CD14-positive monocyte (primary cell): ENCODE measurements around the gene MED20. TPM values are rescaled to one million over a fixed set of nuclear protein-coding genes. Genes with fewer than 3 reads are reported as not detected.
"Not testable (repeated sequence)": the region's sequence is repeated elsewhere in the genome, so short reads cannot be mapped to it uniquely, and the experiment has no call there.

Source experiments
- DNase-seq, 3 donors: peaks; one replicate each; pipeline ENCODE4 v3.0.0-alpha.2; 2011 to 2022
- H2AFZ ChIP-seq: 2 replicates; pipeline ENCODE4 v1.6.0; 2012; ENCODE audit warnings: mild to moderate bottlenecking, low read depth, low read length, inconsistent platforms; ENCODE audit not compliant: insufficient read depth, poor library complexity, severe bottlenecking
- H3K27ac ChIP-seq, 2 donors: 1 replicate in 1 of 2; 2 replicates in 1 of 2; pipeline ENCODE4 v1.5.1; 2012 to 2013; ENCODE audit warnings: low read length in 2 of 2, control low read depth in 1 of 2, inconsistent platforms in 1 of 2, low read depth in 1 of 2, mild to moderate bottlenecking in 1 of 2
- H3K27me3 ChIP-seq, 2 donors: one replicate each; pipeline versions ENCODE4 v1.6.0 to v1.6.1; 2011 to 2013; ENCODE audit warnings: low read length in 2 of 2; ENCODE audit not compliant: control insufficient read depth in 2 of 2, insufficient read depth in 2 of 2
- H3K36me3 ChIP-seq, 2 donors: replicated peaks in 1 of 2; 1 replicate in 1 of 2; 2 replicates in 1 of 2; pipeline versions ENCODE4 v1.5.1 to v1.6.1; 2012 to 2013; ENCODE audit warnings: low read length in 2 of 2, control low read depth in 1 of 2, inconsistent platforms in 1 of 2, mild to moderate bottlenecking in 1 of 2; ENCODE audit not compliant: insufficient read depth in 2 of 2, control insufficient read depth in 1 of 2
- H3K4me1 ChIP-seq, 2 donors: 1 replicate in 1 of 2; 2 replicates in 1 of 2; pipeline versions ENCODE4 v1.5.1 to v1.6.1; 2012 to 2013; ENCODE audit warnings: low read length in 2 of 2, control low read depth in 1 of 2, inconsistent platforms in 1 of 2, mild to moderate bottlenecking in 1 of 2, moderate library complexity in 1 of 2; ENCODE audit not compliant: insufficient read depth in 2 of 2, control insufficient read depth in 1 of 2
- H3K4me2 ChIP-seq: replicated peaks from 2 replicates; pipeline ENCODE3; 2012; ENCODE audit warnings: low read length, moderate library complexity, mild to moderate bottlenecking; ENCODE audit not compliant: poor library complexity, severe bottlenecking; ENCODE audit errors: extremely low read depth
- H3K4me3 ChIP-seq, 3 experiments: fragments of 200-600 bp in 1 of 3; sonication (generic) in 1 of 3; replicated peaks in 1 of 3; 1 replicate in 2 of 3; 2 replicates in 1 of 3; pipeline ENCODE4 v1.5.1; 2011 to 2013; ENCODE audit warnings: low read length in 3 of 3, mild to moderate bottlenecking in 3 of 3, control low read depth in 2 of 3, low read depth in 2 of 3, inconsistent platforms in 1 of 3, moderate library complexity in 1 of 3
- H3K79me2 ChIP-seq: 2 replicates; pipeline ENCODE4 v1.6.0; 2012; ENCODE audit warnings: mild to moderate bottlenecking, control low read depth, inconsistent platforms, low read length, moderate library complexity; ENCODE audit not compliant: insufficient read depth
- H3K9ac ChIP-seq: 2 replicates; pipeline ENCODE4 v1.6.0; 2017; ENCODE audit warnings: low read length, mild to moderate bottlenecking; ENCODE audit not compliant: insufficient read depth, poor library complexity, severe bottlenecking
- H3K9me3 ChIP-seq, 2 donors: replicated peaks in 1 of 2; 1 replicate in 1 of 2; 2 replicates in 1 of 2; pipeline versions ENCODE4 v1.5.1 to v1.6.1; 2012 to 2013; ENCODE audit warnings: low read length in 2 of 2, control low read depth in 1 of 2; ENCODE audit not compliant: control insufficient read depth in 1 of 2, insufficient read depth in 1 of 2
- H4K20me1 ChIP-seq: 2 replicates; pipeline ENCODE4 v1.6.0; 2012; ENCODE audit warnings: mild to moderate bottlenecking, low read length, control low read depth, moderate library complexity; ENCODE audit not compliant: insufficient read depth
- H3K27ac Mint-ChIP-seq, 7 donors: one replicate each; pipeline ENCODE4 v1.8.0; 2020; ENCODE audit warnings: mild to moderate bottlenecking in 7 of 7, mixed read lengths in 7 of 7, moderate library complexity in 6 of 7, inconsistent platforms in 2 of 7
- H3K27me3 Mint-ChIP-seq, 3 donors: one replicate each; pipeline ENCODE4 v1.8.0; 2021 to 2022; ENCODE audit warnings: low read depth in 3 of 3, mild to moderate bottlenecking in 3 of 3, mixed read lengths in 3 of 3, moderate library complexity in 3 of 3, inconsistent platforms in 1 of 3
- H3K36me3 Mint-ChIP-seq, 2 donors: one replicate each; pipeline ENCODE4 v1.8.0; 2020; ENCODE audit warnings: mixed read lengths in 2 of 2, inconsistent platforms in 1 of 2, mild to moderate bottlenecking in 1 of 2
- H3K4me1 Mint-ChIP-seq: one replicate; pipeline ENCODE4 v1.8.0; 2020; ENCODE audit warnings: mild to moderate bottlenecking, mixed read lengths
- H3K4me3 Mint-ChIP-seq, 2 donors: one replicate each; pipeline ENCODE4 v1.8.0; 2020; ENCODE audit warnings: mild to moderate bottlenecking in 2 of 2, mixed read lengths in 2 of 2, moderate library complexity in 1 of 2
- H3K9me3 Mint-ChIP-seq, 7 donors: one replicate each; pipeline ENCODE4 v1.8.0; 2020 to 2022; ENCODE audit warnings: mixed read lengths in 7 of 7, mild to moderate bottlenecking in 6 of 7, moderate library complexity in 6 of 7, inconsistent platforms in 2 of 7
- CTCF ChIP-seq: fragments of 200-600 bp; IDR thresholded peaks from one replicate; pipeline ENCODE4 v1.8.0; 2022; ENCODE audit warnings: antibody characterized with exemption, mild to moderate bottlenecking
- WGBS: methylation state at CpG from one replicate; pipeline ENCODE4 v1.1.5; 2013; ENCODE audit warnings: missing lambda C conversion rate; ENCODE audit not compliant: insufficient coverage; 5-methylcytosine and 5-hydroxymethylcytosine counted together
- intact Hi-C, 2 donors: fragments of 100-400 bp; cut with micrococcal nuclease; formaldehyde crosslinking; loops; one replicate each; pipeline versions ENCODE4 v1.15.0 to v1.15.1; 2023
- polyA plus RNA-seq, 3 donors: library from polyadenylated mRNA; depleted of rRNA in 1 of 3; unstranded in 2 of 3; stranded (reverse) in 1 of 3; fragments of 300-500 nt in 2 of 3; fragments of >200 nt in 1 of 3; fragmentation: Illumina TruSeq in 2 of 3; gene quantifications; 1 replicate in 2 of 3; 2 replicates in 1 of 3; pipeline ENCODE4 v1.2.3, GENCODE V29; 2012 to 2021

The MED20 gene
- polyA plus RNA-seq, 3 donors = 6.3 to 16.2 (median 13.6) TPM

GRCh38 chr6:41943456-41943855, 22.5 kb upstream of the MED20 start:
- H3K27ac Mint-ChIP-seq = peak overlapping the region in 4 of 7 donors; percentile 20 to 74 (median 40)

GRCh38 chr6:41942882-41943281, 21.9 kb upstream of the MED20 start:
- DNase-seq, H3K36me3 ChIP-seq, H3K4me2 ChIP-seq, H3K9me3 ChIP-seq, H3K9ac ChIP-seq, H3K27me3 Mint-ChIP-seq, intact Hi-C loops, H3K9me3 Mint-ChIP-seq, H2AFZ ChIP-seq, H3K4me3 ChIP-seq, H3K27me3 ChIP-seq, H3K4me3 Mint-ChIP-seq: not testable (repeated sequence)
- Mint-ChIP-seq H3K36me3 (peaks cover 0 to 18% of the 10 kb centered on the region in 2 donors), H3K4me1 (peaks cover 47% of the 10 kb centered on the region), H3K27ac (peak overlapping the region in 6 of 7 donors; percentile 84 to 98 (median 95))
- peaks cover 52% of the 10 kb centered on the region for H3K79me2 ChIP-seq
- peaks cover 33% of the 10 kb centered on the region for H4K20me1 ChIP-seq
- peaks cover 48 to 60% of the 10 kb centered on the region in 2 donors for H3K4me1 ChIP-seq
- 84% methylated on average over 4 of the region's 14 CpGs for WGBS
- peak overlapping the region; percentile 57 to 81 for H3K27ac ChIP-seq

More at GRCh38 chr6:41943456-41943855, 22.5 kb upstream of the MED20 start:
- H3K4me3 Mint-ChIP-seq = no peak overlapping the region
- peak in 2 of 3 donors; percentile 33 to 57 for DNase-seq
- Histone ChIP-seq H3K27me3 (no peaks in the 10 kb centered on the region), H3K4me1 (peaks cover 43 to 54% of the 10 kb centered on the region in 2 donors), H3K9ac (no peak overlapping the region), H2AFZ (no peak overlapping the region), H3K9me3 (no peaks in the 10 kb centered on the region), H3K4me2 (no peak overlapping the region), H3K4me3 (no peak overlapping the region), H3K27ac (no peak overlapping the region), H3K36me3 (no peaks in the 10 kb centered on the region), H4K20me1 (peaks cover 28% of the 10 kb centered on the region), H3K79me2 (peaks cover 46% of the 10 kb centered on the region)
- H3K27me3 Mint-ChIP-seq = peaks cover 0 to 1% (median 0%) of the 10 kb centered on the region in 3 donors
- peaks cover 0 to 15% of the 10 kb centered on the region in 2 donors for H3K36me3 Mint-ChIP-seq
- peaks cover 0 to 3% (median 0%) of the 10 kb centered on the region in 7 donors for H3K9me3 Mint-ChIP-seq
- intact Hi-C loops = no loop called here
- peaks cover 41% of the 10 kb centered on the region for H3K4me1 Mint-ChIP-seq
- TF ChIP-seq CTCF = no peak
